ENCODE results near the gene NDE1. TPM values are rescaled to one million over a fixed set of nuclear protein-coding genes. Genes with fewer than 3 reads are reported as not detected.
"Not testable (repeated sequence)": the region's sequence is repeated elsewhere in the genome, so short reads cannot be mapped to it uniquely, and the experiment has no call there.

NDE1 gene
- total RNA-seq, 3 donors from 2014 or later = 19.0 to 34.7 (median 34.1) TPM

GRCh38 chr16:15653227-15653626, 3.2 kb downstream of the NDE1 start:
- H3K36me3 ChIP-seq = no peaks in the 10 kb centered on the region
- no peak overlapping the region for H3K27ac ChIP-seq
- H3K4me3 ChIP-seq = no peak overlapping the region
- no peak for DNase-seq (ENCODE audit: low spot score in 2 of 2)
- intact Hi-C loops (cut with DNase I; ENCODE audit: low total_unique reads) = no loop called here
- H3K27me3 ChIP-seq = no peaks in the 10 kb centered on the region
- no peaks in the 10 kb centered on the region for H3K9me3 ChIP-seq
- no peak for TF ChIP-seq POLR2A (IDR thresholded peaks at IDR 0.05)
- no peak for TF ChIP-seq CTCF (IDR thresholded peaks at IDR 0.05)
- no peak for TF ChIP-seq POLR2AphosphoS5 (IDR thresholded peaks at IDR 0.05)
- H3K4me1 ChIP-seq = peaks cover 0 to 3% of the 10 kb centered on the region in 2 donors

- intact Hi-C loops (cut with DNase I; ENCODE audit: low total_unique reads) = no loop called here
- TF ChIP-seq POLR2A (IDR thresholded peaks at IDR 0.05) (no peak), CTCF (IDR thresholded peaks at IDR 0.05) (no peak), POLR2AphosphoS5 (IDR thresholded peaks at IDR 0.05) (no peak)
- Histone ChIP-seq H3K27ac (no peak overlapping the region), H3K36me3 (no peaks in the 10 kb centered on the region), H3K27me3 (no peaks in the 10 kb centered on the region), H3K4me3 (no peak overlapping the region), H3K9me3 (no peaks in the 10 kb centered on the region), H3K4me1 (peaks cover 0 to 3% of the 10 kb centered on the region in 2 donors)
- DNase-seq (ENCODE audit: low spot score in 2 of 2) = no peak
These were observed 4.5 kb downstream of the NDE1 start for GRCh38 chr16:15654591-15654990.

- H3K4me3 ChIP-seq; H3K4me1 ChIP-seq; H3K27ac ChIP-seq; intact Hi-C loops (cut with DNase I; ENCODE audit: low total_unique reads); H3K36me3 ChIP-seq; DNase-seq (ENCODE audit: low spot score in 2 of 2); H3K9me3 ChIP-seq; H3K27me3 ChIP-seq: not testable (repeated sequence)
These were observed 5.5 kb downstream of the NDE1 start for GRCh38 chr16:15655561-15655960.

GRCh38 chr16:15658149-15658548, 8.1 kb downstream of the NDE1 start:
- intact Hi-C loops (cut with DNase I; ENCODE audit: low total_unique reads) = no loop called here
- H3K4me3 ChIP-seq = no peak overlapping the region

GRCh38 chr16:15658556-15658955, 8.5 kb downstream of the NDE1 start:
- Histone ChIP-seq H3K27me3 (no peaks in the 10 kb centered on the region), H3K27ac (no peak overlapping the region), H3K9me3 (no peaks in the 10 kb centered on the region), H3K4me3 (no peak overlapping the region), H3K4me1 (peaks cover 0 to 3% of the 10 kb centered on the region in 2 donors), H3K36me3 (no peaks in the 10 kb centered on the region)
- no peak for DNase-seq (ENCODE audit: low spot score in 2 of 2)
- TF ChIP-seq POLR2AphosphoS5 (IDR thresholded peaks at IDR 0.05) (no peak), CTCF (IDR thresholded peaks at IDR 0.05) (no peak), POLR2A (IDR thresholded peaks at IDR 0.05) (no peak)
- intact Hi-C loops (cut with DNase I; ENCODE audit: low total_unique reads) = no loop called here

More at GRCh38 chr16:15658149-15658548, 8.1 kb downstream of the NDE1 start:
- no peak for DNase-seq (ENCODE audit: low spot score in 2 of 2)
- Histone ChIP-seq H3K27ac (no peak overlapping the region), H3K9me3 (no peaks in the 10 kb centered on the region), H3K4me1 (peaks cover 0 to 3% of the 10 kb centered on the region in 2 donors), H3K27me3 (no peaks in the 10 kb centered on the region), H3K36me3 (no peaks in the 10 kb centered on the region)
- no peak for TF ChIP-seq POLR2A (IDR thresholded peaks at IDR 0.05)
- TF ChIP-seq CTCF (IDR thresholded peaks at IDR 0.05) = no peak
- TF ChIP-seq POLR2AphosphoS5 (IDR thresholded peaks at IDR 0.05) = no peak

- intact Hi-C loops (cut with DNase I; ENCODE audit: low total_unique reads) = no loop called here
- DNase-seq (ENCODE audit: low spot score in 2 of 2) = no peak
- no peak for TF ChIP-seq POLR2AphosphoS5 (IDR thresholded peaks at IDR 0.05)
- no peak for TF ChIP-seq POLR2A (IDR thresholded peaks at IDR 0.05)
- TF ChIP-seq CTCF (IDR thresholded peaks at IDR 0.05) = no peak
These were observed 10.2 kb downstream of the NDE1 start for GRCh38 chr16:15660203-15660601.

More at GRCh38 chr16:15660203-15660601, 10.2 kb downstream of the NDE1 start:
- no peaks in the 10 kb centered on the region for H3K27me3 ChIP-seq
- peak overlapping the region; percentile 70 to 82 for H3K27ac ChIP-seq
- no peaks in the 10 kb centered on the region for H3K9me3 ChIP-seq
- no peaks in the 10 kb centered on the region for H3K4me1 ChIP-seq
- no peaks in the 10 kb centered on the region for H3K36me3 ChIP-seq
- H3K4me3 ChIP-seq = no peak overlapping the region
